Thoracic aorta (tissue), 2 donors: ENCODE data around the gene CANT1. TPM values are rescaled to one million over a fixed set of nuclear protein-coding genes. Genes with fewer than 3 reads are reported as not detected.

Source experiments
- ATAC-seq: fragments of 150-250 bp; one replicate; pipeline ENCODE4 v1.8.0; 2017; ENCODE audit warnings: low read depth; ENCODE audit not compliant: insufficient number of reproducible peaks, low FRiP score
- DNase-seq: peaks from one replicate; pipeline ENCODE4 v3.0.0-alpha.2; 2020; ENCODE audit warnings: low spot score
- H3K27ac ChIP-seq, 2 donors: fragments of 200-600 bp; sonication (generic); 1 replicate in 1 of 2; 2 replicates in 1 of 2; pipeline ENCODE4 v1.5.1; 2016; ENCODE audit warnings: mild to moderate bottlenecking in 2 of 2, moderate library complexity in 2 of 2
- H3K27me3 ChIP-seq: fragments of 200-600 bp; sonication (generic); replicated peaks from 2 replicates; pipeline ENCODE4 v1.6.0; 2016; ENCODE audit warnings: mild to moderate bottlenecking; ENCODE audit not compliant: insufficient read depth
- H3K36me3 ChIP-seq: fragments of 200-600 bp; sonication (generic); one replicate; pipeline ENCODE4 v1.5.1; 2016
- H3K4me1 ChIP-seq, 2 donors: fragments of 200-600 bp; sonication (generic); 1 replicate in 1 of 2; 2 replicates in 1 of 2; pipeline versions ENCODE4 v1.5.1 to v1.6.0; 2016; ENCODE audit warnings: low read depth in 2 of 2, mild to moderate bottlenecking in 1 of 2; ENCODE audit not compliant: control insufficient read depth in 1 of 2
- H3K4me3 ChIP-seq: fragments of 200-600 bp; sonication (generic); 2 replicates; pipeline ENCODE4 v1.5.1; 2016; ENCODE audit warnings: mild to moderate bottlenecking
- H3K9me3 ChIP-seq: fragments of 200-600 bp; sonication (generic); 2 replicates; pipeline ENCODE4 v1.5.1; 2016
- total RNA-seq, 2 donors: library from RNA; depleted of rRNA; stranded (reverse); fragments of >200 nt; gene quantifications; one replicate each; pipeline versions ENCODE4 v1.1.0 to v1.2.3, GENCODE V29; 2016
- TF ChIP-seq, protein P1 (sequence below): fragments of 200-600 bp; sonication (generic); IDR thresholded peaks from one replicate; pipeline ENCODE4 v1.5.1; 2019; ENCODE audit warnings: antibody characterized with exemption

Gene CANT1
- total RNA-seq, 2 donors from 2014 or later, result 21.4 to 41.0 TPM

DNA sequence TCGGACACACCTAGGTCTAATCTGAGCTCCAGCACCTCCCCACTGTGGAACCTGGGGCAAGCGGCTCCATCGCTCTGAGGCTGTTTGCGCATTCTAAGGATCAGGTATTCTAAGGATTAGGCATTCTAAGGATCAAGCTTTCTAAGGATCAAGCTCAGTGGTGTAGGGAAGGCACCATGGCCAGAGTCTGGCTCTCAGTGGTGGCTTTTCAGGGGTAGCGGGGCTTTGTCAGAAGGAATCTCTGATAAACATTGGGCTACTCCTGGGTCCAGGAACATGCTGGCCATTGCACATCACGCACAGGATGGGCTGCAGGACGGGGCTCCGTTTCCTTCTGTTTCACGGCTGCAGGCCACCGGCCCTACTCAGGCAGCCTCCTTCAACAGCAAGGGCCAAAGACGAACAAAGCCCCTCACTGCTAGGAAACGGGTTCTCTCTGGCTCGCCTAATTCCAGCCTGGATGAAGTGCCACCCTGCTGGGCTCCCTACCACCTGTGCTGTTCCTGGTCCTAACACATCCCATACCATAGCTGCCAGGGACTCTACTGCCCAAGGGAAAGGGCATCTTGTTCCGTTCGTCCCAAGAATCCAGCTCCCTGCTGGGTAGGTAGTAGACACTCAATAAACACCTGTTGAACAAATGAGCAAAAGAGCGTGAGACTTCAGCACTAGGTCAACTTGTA is 19.9 kb upstream of the CANT1 start:
- H3K27ac ChIP-seq, result no peak overlapping the region
- H3K9me3 ChIP-seq, result no peaks in the 10 kb centered on the region
- TF ChIP-seq, protein P1, sequence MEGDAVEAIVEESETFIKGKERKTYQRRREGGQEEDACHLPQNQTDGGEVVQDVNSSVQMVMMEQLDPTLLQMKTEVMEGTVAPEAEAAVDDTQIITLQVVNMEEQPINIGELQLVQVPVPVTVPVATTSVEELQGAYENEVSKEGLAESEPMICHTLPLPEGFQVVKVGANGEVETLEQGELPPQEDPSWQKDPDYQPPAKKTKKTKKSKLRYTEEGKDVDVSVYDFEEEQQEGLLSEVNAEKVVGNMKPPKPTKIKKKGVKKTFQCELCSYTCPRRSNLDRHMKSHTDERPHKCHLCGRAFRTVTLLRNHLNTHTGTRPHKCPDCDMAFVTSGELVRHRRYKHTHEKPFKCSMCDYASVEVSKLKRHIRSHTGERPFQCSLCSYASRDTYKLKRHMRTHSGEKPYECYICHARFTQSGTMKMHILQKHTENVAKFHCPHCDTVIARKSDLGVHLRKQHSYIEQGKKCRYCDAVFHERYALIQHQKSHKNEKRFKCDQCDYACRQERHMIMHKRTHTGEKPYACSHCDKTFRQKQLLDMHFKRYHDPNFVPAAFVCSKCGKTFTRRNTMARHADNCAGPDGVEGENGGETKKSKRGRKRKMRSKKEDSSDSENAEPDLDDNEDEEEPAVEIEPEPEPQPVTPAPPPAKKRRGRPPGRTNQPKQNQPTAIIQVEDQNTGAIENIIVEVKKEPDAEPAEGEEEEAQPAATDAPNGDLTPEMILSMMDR, result no peak
- ATAC-seq (no peak), DNase-seq (no peak)
- peaks cover 37 to 68% of the 10 kb centered on the region in 2 donors for H3K4me1 ChIP-seq
- H3K27me3 ChIP-seq, result no peaks in the 10 kb centered on the region
- H3K36me3 ChIP-seq, result no peaks in the 10 kb centered on the region
- H3K4me3 ChIP-seq, result no peak overlapping the region

DNA sequence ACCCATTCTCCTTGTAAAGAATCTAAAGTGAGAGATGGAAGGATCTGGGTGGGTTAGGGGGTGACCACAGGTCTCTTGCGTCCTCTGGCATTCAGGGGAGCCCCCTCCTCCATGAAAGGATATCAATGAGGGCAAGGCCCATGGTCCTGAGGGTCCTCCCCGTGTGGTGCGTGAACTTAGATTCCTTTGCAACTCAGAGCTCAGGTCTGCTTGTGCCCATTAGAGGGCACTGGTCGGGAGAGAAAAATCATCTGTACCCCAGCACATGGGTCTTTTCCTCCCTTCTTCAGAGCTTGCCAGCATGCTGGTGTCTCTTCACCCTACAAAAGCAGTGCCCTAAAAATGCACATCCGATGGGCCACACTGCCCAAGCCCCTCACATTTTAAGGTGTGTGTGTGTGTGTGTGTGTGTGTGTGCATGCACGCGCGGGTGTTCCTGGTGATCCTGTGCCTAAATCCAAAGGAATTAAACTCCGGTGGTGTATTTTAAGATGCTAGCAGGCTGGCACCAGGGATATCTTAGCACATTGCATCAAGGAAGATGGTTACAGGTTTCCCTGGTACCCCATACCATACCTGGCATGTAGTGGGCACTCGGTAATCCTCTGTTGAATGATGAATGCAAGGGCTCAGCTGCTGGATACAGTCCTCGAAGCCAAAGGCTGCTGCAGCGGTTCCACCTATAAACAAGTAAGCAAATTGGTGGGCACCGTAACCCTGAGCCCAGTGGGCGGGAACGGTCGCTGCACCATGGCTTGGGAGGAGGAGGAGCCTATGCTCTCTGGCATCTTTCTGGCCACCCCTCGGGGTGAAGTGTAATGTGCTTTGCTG is 19.1 kb upstream of the CANT1 start:
- ATAC-seq (no peak), DNase-seq (no peak)
- TF ChIP-seq, protein P1, result no peak
- Histone ChIP-seq H3K4me1 (peaks cover 30 to 62% of the 10 kb centered on the region in 2 donors), H3K27ac (peak overlapping the region; percentile 57 to 84), H3K4me3 (peak overlapping the region; percentile 79), H3K27me3 (no peaks in the 10 kb centered on the region), H3K36me3 (no peaks in the 10 kb centered on the region), H3K9me3 (no peaks in the 10 kb centered on the region)

DNA sequence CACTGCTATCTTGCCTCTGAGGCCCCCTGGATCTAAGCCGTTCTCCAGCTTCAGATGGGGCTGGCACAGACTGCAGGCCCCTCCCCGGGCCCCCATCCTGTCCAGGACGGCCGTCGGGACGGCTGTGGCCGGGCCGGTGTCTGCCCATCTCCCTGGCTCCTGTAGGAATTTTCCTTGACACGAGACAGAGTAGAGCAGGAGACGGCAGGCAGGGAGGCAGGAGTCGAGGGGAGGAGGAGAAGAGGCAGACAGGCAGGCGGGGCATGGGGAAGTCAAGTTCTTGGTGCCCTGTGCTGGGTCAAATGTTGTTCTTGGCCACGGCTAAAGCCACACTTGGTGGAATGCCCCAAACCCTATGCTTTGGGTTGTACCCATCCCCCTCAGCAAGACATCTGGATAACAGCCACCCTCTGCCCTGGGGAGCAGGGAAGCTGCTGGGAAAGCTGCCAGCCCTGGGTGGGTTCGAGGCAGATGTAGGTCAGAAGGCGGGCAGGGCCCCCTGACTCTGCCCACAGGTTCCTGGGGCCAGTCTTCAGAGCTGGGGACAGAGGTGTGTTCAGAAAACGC is 18.4 kb upstream of the CANT1 start:
- Histone ChIP-seq H3K27me3 (no peaks in the 10 kb centered on the region), H3K4me3 (peak overlapping the region; percentile 79), H3K36me3 (no peaks in the 10 kb centered on the region), H3K27ac (peak overlapping the region; percentile 57 to 84), H3K4me1 (peaks cover 30 to 62% of the 10 kb centered on the region in 2 donors), H3K9me3 (no peaks in the 10 kb centered on the region)
- DNase-seq, result no peak
- TF ChIP-seq, protein P1, result no peak
- peak; percentile 33 for ATAC-seq

DNA sequence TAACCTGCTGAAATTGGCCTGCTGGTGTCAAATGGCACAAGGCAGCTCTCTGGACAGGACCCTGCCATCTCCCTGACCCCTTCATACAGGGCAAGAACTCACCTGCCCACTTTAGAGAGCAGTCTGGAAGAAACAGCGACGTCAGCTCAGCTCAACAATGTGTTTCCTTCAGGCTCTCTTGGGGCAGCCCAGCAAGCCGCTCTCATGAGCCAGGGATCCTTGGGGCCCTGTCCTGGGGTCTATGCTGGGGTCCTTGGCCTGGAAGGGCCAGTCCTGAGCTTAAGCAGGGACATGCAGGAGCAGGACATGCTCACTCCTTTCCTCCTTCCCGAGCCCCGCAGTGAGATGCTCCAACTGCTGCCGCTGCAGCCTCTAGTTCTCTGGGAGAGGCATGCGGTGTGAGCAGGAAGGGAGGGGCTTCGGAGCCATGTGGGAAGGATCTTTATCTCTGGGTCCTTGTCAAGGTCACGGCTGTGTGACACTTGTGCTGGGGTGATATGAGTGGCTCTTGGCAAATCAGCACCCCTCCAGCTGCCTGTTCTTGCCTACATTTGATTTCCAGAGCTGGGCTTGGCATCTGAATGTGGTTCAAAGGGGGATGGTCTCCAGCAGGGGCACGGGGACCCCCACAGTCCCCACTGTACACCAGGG is 17.8 kb upstream of the CANT1 start:
- peaks cover 32 to 62% of the 10 kb centered on the region in 2 donors for H3K4me1 ChIP-seq
- peak overlapping the region; percentile 79 for H3K4me3 ChIP-seq
- DNase-seq, result no peak

More for the DNA sequence above, 17.8 kb upstream of the CANT1 start:
- TF ChIP-seq, protein P1, result no peak
- Histone ChIP-seq H3K36me3 (no peaks in the 10 kb centered on the region), H3K27me3 (no peaks in the 10 kb centered on the region), H3K9me3 (no peaks in the 10 kb centered on the region), H3K27ac (peak overlapping the region; percentile 57 to 84)
- ATAC-seq, result no peak
